Chondrocyte (in vitro differentiated cells): ENCODE data around the gene FBXL22. TPM values are rescaled to one million over a fixed set of nuclear protein-coding genes. Genes with fewer than 3 reads are reported as not detected.
A peak's percentile ranks its signal among the peaks of the same experiment; 100 is the strongest.

Experiments used
- DNase-seq: peaks from one replicate; pipeline ENCODE4 v3.0.0; 2021; ENCODE audit warnings: mixed read lengths, low spot score
- H3K27ac Mint-ChIP-seq: one replicate; pipeline ENCODE4 v1.8.0; 2021; ENCODE audit warnings: mild to moderate bottlenecking, moderate library complexity, mixed read lengths; ENCODE audit not compliant: unreplicated experiment
- H3K27me3 Mint-ChIP-seq: 2 replicates; pipeline ENCODE4 v1.8.0; 2021; ENCODE audit warnings: low read depth, mixed read lengths
- H3K36me3 Mint-ChIP-seq: 2 replicates; pipeline ENCODE4 v1.8.0; 2021; ENCODE audit warnings: low read depth, mixed read lengths
- H3K4me1 Mint-ChIP-seq: 2 replicates; pipeline ENCODE4 v1.8.0; 2021; ENCODE audit warnings: low read depth, mild to moderate bottlenecking, mixed read lengths
- H3K4me3 Mint-ChIP-seq: one replicate; pipeline ENCODE4 v1.8.0; 2021; ENCODE audit warnings: mild to moderate bottlenecking, moderate library complexity, mixed read lengths; ENCODE audit not compliant: unreplicated experiment
- H3K9me3 Mint-ChIP-seq: 2 replicates; pipeline ENCODE4 v1.8.0; 2021; ENCODE audit warnings: low read depth, mixed read lengths
- CTCF ChIP-seq: fragments of 200-600 bp; sonication (generic); IDR thresholded peaks from 2 replicates; pipeline ENCODE4 v1.5.0; 2021; ENCODE audit warnings: antibody characterized with exemption, mild to moderate bottlenecking, moderate library complexity
- total RNA-seq: library from RNA; stranded (reverse); gene quantifications from 3 replicates; pipeline ENCODE4 v1.2.1, GENCODE V29; 2021

FBXL22 gene
- total RNA-seq, 1 donor from 2014 or later, result 3.9 TPM

DNA sequence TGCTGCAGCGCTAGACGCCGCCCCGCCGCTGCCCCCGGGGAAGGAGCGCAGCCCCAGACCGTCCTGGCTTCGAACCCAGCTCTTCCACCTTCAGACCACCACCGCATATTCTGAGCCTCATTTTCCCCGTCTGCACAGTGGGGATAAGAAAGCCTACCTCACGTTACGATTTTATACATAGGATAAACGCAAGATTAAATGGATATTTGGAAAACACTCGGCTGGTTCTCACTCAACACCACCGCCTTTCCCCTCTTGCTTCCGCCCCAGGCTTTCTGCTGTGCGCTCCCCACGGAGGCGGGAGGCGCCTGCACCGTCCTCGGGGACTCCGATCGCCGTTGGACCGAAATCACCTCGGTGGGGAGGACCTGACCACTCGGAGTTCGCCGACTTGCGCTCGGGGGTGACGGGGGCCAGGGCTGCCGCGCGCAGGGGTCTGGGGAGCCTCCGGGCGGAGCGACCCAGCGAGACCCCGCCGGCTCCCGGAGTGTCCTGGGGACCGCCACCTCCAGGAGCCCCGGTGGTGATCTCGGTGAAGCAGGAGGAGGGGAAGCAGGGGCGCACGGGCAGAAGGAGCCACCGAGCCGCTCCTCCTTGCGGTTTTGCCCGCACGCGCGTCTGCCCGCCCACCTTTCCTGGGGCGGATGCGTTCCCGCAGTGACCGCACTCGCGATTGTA is 4.0 kb downstream of the FBXL22 start:
- DNase-seq, result no peak
- H3K27ac Mint-ChIP-seq, result peak overlapping the region; percentile 90

GRCh38 chr15:63601704-63602185 is 4.6 kb downstream of the FBXL22 start:
- H3K4me3 Mint-ChIP-seq, result peak overlapping the region; percentile 86
- H3K9me3 Mint-ChIP-seq, result no peaks in the 10 kb centered on the region
- H3K36me3 Mint-ChIP-seq, result no peaks in the 10 kb centered on the region
- peak overlapping the region; percentile 73 for H3K27ac Mint-ChIP-seq
- DNase-seq, result no peak
- H3K27me3 Mint-ChIP-seq, result no peaks in the 10 kb centered on the region
- H3K4me1 Mint-ChIP-seq, result peaks cover 45% of the 10 kb centered on the region
- no peak for TF ChIP-seq CTCF

More for the DNA sequence above, 4.0 kb downstream of the FBXL22 start:
- H3K9me3 Mint-ChIP-seq, result no peaks in the 10 kb centered on the region
- peaks cover 51% of the 10 kb centered on the region for H3K4me1 Mint-ChIP-seq
- H3K4me3 Mint-ChIP-seq, result peak overlapping the region; percentile 86
- no peaks in the 10 kb centered on the region for H3K27me3 Mint-ChIP-seq
- no peaks in the 10 kb centered on the region for H3K36me3 Mint-ChIP-seq
- TF ChIP-seq CTCF, result peak; percentile 25

DNA sequence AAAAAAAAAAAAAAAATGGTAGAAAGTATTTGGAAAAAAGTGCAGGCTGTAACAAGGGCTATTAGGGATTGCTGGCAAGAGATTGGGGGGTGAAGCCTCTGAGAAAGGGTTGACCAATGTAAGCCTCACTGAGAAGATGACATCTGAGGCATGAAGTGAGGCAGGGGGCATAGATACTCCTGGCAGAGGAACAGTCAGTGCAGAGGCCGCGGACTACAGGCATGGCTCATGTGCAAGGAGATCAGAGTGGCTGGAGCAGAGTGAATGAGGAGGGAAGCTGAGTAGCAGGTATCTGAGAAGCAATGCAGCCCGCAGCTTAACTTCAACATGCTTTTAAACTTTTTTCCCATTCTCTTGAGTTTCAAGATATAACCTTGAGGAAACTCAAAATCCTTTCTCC is 5.4 kb downstream of the FBXL22 start:
- Mint-ChIP-seq H3K4me1 (peaks cover 36% of the 10 kb centered on the region), H3K4me3 (peak overlapping the region; percentile 39), H3K36me3 (no peaks in the 10 kb centered on the region), H3K27ac (no peak overlapping the region), H3K9me3 (no peaks in the 10 kb centered on the region), H3K27me3 (no peaks in the 10 kb centered on the region)
- no peak for TF ChIP-seq CTCF
- DNase-seq, result no peak

GRCh38 chr15:63603516-63603915 is 6.3 kb downstream of the FBXL22 start:
- Mint-ChIP-seq H3K27me3 (no peaks in the 10 kb centered on the region), H3K27ac (no peak overlapping the region), H3K36me3 (peaks cover 4% of the 10 kb centered on the region), H3K9me3 (no peaks in the 10 kb centered on the region), H3K4me3 (no peak overlapping the region), H3K4me1 (peaks cover 28% of the 10 kb centered on the region)
- TF ChIP-seq CTCF, result no peak
- no peak for DNase-seq

- H3K27ac Mint-ChIP-seq, result no peak overlapping the region
- no peak for TF ChIP-seq CTCF
- DNase-seq, result no peak
- no peak overlapping the region for H3K4me3 Mint-ChIP-seq
- H3K4me1 Mint-ChIP-seq, result peaks cover 20% of the 10 kb centered on the region
- no peaks in the 10 kb centered on the region for H3K9me3 Mint-ChIP-seq
- no peaks in the 10 kb centered on the region for H3K27me3 Mint-ChIP-seq
- peaks cover 8% of the 10 kb centered on the region for H3K36me3 Mint-ChIP-seq
Measured at GRCh38 chr15:63604281-63604680, 7.1 kb downstream of the FBXL22 start.
